ENCODE data around the gene STIP1.

GRCh38 chr11:64224151-64224890 lies 38.4 kb downstream of the STIP1 start:
- no peak for TF ChIP-seq CTCF (IDR thresholded peaks at IDR 0.05; ENCODE audit: insufficient read depth, low read depth, low read length)
- no peak for TF ChIP-seq EZH2 (IDR thresholded peaks at IDR 0.05; ENCODE audit: insufficient read depth, low read length)

Data from astrocyte (in vitro differentiated cells and primary cell).